OCI-LY1 (cell line): ENCODE results near the gene KAT6B.

Source experiments
- H2AFZ ChIP-seq: fragments of 200-600 bp; sonication (generic), shearing (Covaris generic); 2 replicates; pipeline ENCODE4 v1.6.0; 2014; ENCODE audit warnings: antibody characterized with exemption, mild to moderate bottlenecking, low read length
- H3F3A ChIP-seq: fragments of 200-600 bp; sonication (generic), shearing (Covaris generic); 2 replicates; pipeline ENCODE4 v1.6.0; 2014; ENCODE audit warnings: mild to moderate bottlenecking, antibody characterized with exemption, low read length, moderate library complexity; ENCODE audit not compliant: insufficient read depth
- H3K27ac ChIP-seq: fragments of 200-600 bp; sonication (generic); 2 replicates; pipeline ENCODE4 v1.5.1; 2014; ENCODE audit warnings: low read length, mixed run types, mild to moderate bottlenecking, low read depth; ENCODE audit not compliant: poor library complexity, severe bottlenecking
- H3K27me3 ChIP-seq: fragments of 200-600 bp; sonication (generic); 2 replicates; pipeline ENCODE4 v1.6.0; 2014; ENCODE audit warnings: antibody characterized with exemption, mild to moderate bottlenecking, low read length, moderate library complexity; ENCODE audit not compliant: insufficient read depth
- H3K36me3 ChIP-seq: fragments of 200-600 bp; sonication (generic); 2 replicates; pipeline ENCODE4 v1.6.1; 2014; ENCODE audit warnings: mild to moderate bottlenecking, antibody characterized with exemption, low read length, moderate library complexity, mixed read lengths; ENCODE audit not compliant: insufficient read depth
- H3K4me1 ChIP-seq: fragments of 200-600 bp; sonication (generic); 2 replicates; pipeline ENCODE4 v1.5.1; 2014; ENCODE audit warnings: mild to moderate bottlenecking, low read length, moderate library complexity; ENCODE audit not compliant: insufficient read depth, severe bottlenecking
- H3K4me2 ChIP-seq: fragments of 200-600 bp; sonication (generic), shearing (Covaris generic); 2 replicates; pipeline ENCODE4 v1.6.1; 2014; ENCODE audit warnings: low read length
- H3K4me3 ChIP-seq: fragments of 200-600 bp; sonication (generic); 2 replicates; pipeline ENCODE4 v1.5.1; 2014; ENCODE audit warnings: low read length, low read depth, mild to moderate bottlenecking, mixed read lengths; ENCODE audit not compliant: poor library complexity, severe bottlenecking
- H3K79me2 ChIP-seq: fragments of 200-600 bp; shearing (Covaris generic); 2 replicates; pipeline ENCODE4 v1.6.1; 2016; ENCODE audit warnings: mixed run types, low read length, mixed read lengths; ENCODE audit not compliant: insufficient read depth
- H3K9ac ChIP-seq: fragments of 200-600 bp; sonication (generic), shearing (Covaris generic); 2 replicates; pipeline ENCODE4 v1.6.1; 2014; ENCODE audit warnings: mild to moderate bottlenecking, low read length, mixed read lengths
- H3K9me2 ChIP-seq: fragments of 200-600 bp; sonication (generic), shearing (Covaris generic); 2 replicates; pipeline ENCODE4 v1.6.1; 2014; ENCODE audit warnings: low read depth, mild to moderate bottlenecking, low read length, mixed read lengths
- H3K9me3 ChIP-seq: fragments of 200-600 bp; shearing (Covaris generic); 2 replicates; pipeline ENCODE4 v1.6.1; 2014; ENCODE audit warnings: low read length, mixed read lengths
- H4K20me1 ChIP-seq: fragments of 200-600 bp; sonication (generic), shearing (Covaris generic); 2 replicates; pipeline ENCODE4 v1.6.0; 2016; ENCODE audit warnings: mild to moderate bottlenecking, low read length; ENCODE audit not compliant: insufficient read depth
- EZH2 ChIP-seq: fragments of 200-600 bp; sonication (generic), shearing (Covaris generic); IDR thresholded peaks from 2 replicates; pipeline ENCODE4 v1.8.0; 2017; ENCODE audit warnings: borderline replicate concordance, mixed run types, mild to moderate bottlenecking, antibody characterized with exemption, low read length, moderate library complexity, mixed read lengths
- TF ChIP-seq, protein P1 (sequence below): fragments of 200-600 bp; sonication (generic), shearing (Covaris generic); IDR thresholded peaks from 2 replicates; pipeline ENCODE4 v1.5.1; 2017; ENCODE audit warnings: mild to moderate bottlenecking, antibody characterized with exemption, low read length, moderate library complexity, mixed read lengths

Gene KAT6B

DNA sequence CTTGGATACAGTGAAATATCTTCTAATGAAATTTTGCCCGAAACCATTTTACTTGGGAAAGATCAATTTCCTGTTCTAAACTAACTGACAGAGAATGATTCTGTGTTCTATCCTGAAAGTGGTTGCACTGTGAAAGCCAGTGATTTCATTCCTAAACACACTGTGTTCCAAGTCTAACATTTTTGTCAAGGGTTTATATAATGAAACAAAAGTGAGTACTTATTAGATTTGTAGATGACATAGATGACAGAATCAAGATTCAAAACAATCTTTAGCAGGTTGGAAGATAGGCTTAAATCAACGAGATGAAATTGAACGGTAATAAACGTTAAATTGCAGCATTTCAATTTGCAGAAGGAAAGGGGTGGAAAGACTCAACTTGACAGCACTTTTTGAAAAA, 13.3 kb downstream of the KAT6B start:
- Histone ChIP-seq H3K36me3 (peaks cover 51% of the 10 kb centered on the region), H3K9ac (no peak overlapping the region), H3K27ac (no peak overlapping the region), H3K9me3 (peaks cover 4% of the 10 kb centered on the region; the same call in 1 of the 2 replicates), H3K27me3 (no peaks in the 10 kb centered on the region), H3K4me1 (no peaks in the 10 kb centered on the region), H3K4me3 (no peak overlapping the region), H3K9me2 (no peaks in the 10 kb centered on the region), H2AFZ (no peak overlapping the region), H3K4me2 (no peak overlapping the region), H3F3A (no peaks in the 10 kb centered on the region), H4K20me1 (no peaks in the 10 kb centered on the region), H3K79me2 (peaks cover 55% of the 10 kb centered on the region)
- TF ChIP-seq, protein P1, sequence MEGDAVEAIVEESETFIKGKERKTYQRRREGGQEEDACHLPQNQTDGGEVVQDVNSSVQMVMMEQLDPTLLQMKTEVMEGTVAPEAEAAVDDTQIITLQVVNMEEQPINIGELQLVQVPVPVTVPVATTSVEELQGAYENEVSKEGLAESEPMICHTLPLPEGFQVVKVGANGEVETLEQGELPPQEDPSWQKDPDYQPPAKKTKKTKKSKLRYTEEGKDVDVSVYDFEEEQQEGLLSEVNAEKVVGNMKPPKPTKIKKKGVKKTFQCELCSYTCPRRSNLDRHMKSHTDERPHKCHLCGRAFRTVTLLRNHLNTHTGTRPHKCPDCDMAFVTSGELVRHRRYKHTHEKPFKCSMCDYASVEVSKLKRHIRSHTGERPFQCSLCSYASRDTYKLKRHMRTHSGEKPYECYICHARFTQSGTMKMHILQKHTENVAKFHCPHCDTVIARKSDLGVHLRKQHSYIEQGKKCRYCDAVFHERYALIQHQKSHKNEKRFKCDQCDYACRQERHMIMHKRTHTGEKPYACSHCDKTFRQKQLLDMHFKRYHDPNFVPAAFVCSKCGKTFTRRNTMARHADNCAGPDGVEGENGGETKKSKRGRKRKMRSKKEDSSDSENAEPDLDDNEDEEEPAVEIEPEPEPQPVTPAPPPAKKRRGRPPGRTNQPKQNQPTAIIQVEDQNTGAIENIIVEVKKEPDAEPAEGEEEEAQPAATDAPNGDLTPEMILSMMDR = no peak
- TF ChIP-seq EZH2 = no peak

DNA sequence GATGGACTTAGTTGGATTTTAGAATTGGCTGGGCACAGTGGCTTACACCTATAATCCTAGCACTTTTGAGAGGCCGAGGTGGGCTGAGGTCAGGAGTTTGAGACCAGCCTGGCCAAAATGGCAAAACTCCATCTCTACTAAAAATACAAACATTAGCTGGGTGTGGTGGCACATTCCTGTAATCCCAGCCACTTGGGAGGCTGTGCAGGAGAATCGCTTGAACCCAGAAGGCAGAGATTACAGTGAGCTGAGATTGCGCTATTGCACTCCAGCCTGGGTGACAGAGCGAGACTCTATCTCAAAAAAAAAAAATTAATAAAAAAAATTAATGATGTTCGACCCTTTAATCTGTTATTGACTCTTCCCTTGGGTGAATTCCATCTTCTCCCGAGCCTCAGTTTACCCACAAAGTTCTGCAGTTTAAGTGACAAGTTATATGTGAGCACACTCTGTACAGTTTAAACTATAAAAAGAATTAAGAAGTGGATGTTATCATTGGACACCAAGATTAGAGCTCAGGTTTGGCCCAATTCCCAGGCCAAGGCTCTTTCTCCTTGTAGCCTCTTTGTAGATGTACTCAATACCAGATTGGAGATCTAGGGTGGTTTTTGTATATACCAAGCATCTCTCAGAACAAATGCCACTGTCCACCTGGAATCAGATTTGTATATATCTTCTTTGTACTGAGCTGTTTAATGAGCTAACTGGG, 15.0 kb downstream of the KAT6B start:
- Histone ChIP-seq H3F3A (no peaks in the 10 kb centered on the region), H3K9me3 (no peaks in the 10 kb centered on the region), H3K79me2 (peaks cover 52% of the 10 kb centered on the region), H3K36me3 (peaks cover 39% of the 10 kb centered on the region), H3K4me1 (peaks cover 5% of the 10 kb centered on the region), H3K9me2 (no peaks in the 10 kb centered on the region), H2AFZ (no peak overlapping the region), H4K20me1 (no peaks in the 10 kb centered on the region), H3K27me3 (no peaks in the 10 kb centered on the region), H3K4me2 (no peak overlapping the region), H3K27ac (no peak overlapping the region), H3K4me3 (no peak overlapping the region), H3K9ac (no peak overlapping the region)
- no peak for TF ChIP-seq EZH2
- TF ChIP-seq, protein P1 = no peak

GRCh38 chr10:74842301-74842954, 16.0 kb downstream of the KAT6B start:
- Histone ChIP-seq H3F3A (no peaks in the 10 kb centered on the region), H3K9me3 (no peaks in the 10 kb centered on the region), H4K20me1 (no peaks in the 10 kb centered on the region), H3K4me3 (no peak overlapping the region), H3K27ac (no peak overlapping the region), H3K27me3 (no peaks in the 10 kb centered on the region), H3K4me1 (peaks cover 5% of the 10 kb centered on the region), H3K36me3 (peaks cover 36% of the 10 kb centered on the region), H3K9me2 (no peaks in the 10 kb centered on the region), H2AFZ (no peak overlapping the region), H3K79me2 (peaks cover 50% of the 10 kb centered on the region), H3K4me2 (no peak overlapping the region), H3K9ac (no peak overlapping the region)
- no peak for TF ChIP-seq EZH2
- TF ChIP-seq, protein P1 = no peak
